ENCODE results near the gene FGFR2. TPM values are rescaled to one million over a fixed set of nuclear protein-coding genes. Genes with fewer than 3 reads are reported as not detected.

FGFR2 gene
- total RNA-seq, 1 experiment from 2014 or later: 286 TPM

DNA sequence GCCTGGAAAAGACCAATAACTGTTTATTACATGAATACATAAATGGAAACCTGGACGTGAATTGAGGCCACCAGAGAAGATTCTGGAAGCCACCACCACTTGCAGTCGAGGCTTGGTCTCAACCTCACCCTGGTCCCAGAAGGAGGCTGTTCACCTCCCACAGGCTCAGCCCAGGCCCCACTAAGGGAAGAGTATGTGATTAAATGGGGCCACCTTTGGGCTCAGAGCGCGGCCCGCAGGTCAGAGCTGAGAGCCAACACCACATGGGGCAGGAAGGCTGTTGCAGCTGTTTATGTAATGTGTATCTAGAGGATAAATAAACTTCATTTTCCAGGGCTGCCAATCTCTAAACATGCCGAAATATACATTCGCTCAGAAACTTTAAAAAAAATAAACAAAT is 17.6 kb upstream of the FGFR2 start:
- H3K9me3 Mint-ChIP-seq (ENCODE audit: unreplicated experiment): peaks cover 19% of the 10 kb centered on the region
- no peaks in the 10 kb centered on the region for H3K36me3 ChIP-seq (ENCODE audit: control insufficient read depth, insufficient read depth, low read length)
- intact Hi-C loops (cut with micrococcal nuclease; ENCODE audit: unreplicated experiment): loop anchor here (10.0 kb wide), 1 partner anchor 289 kb away; no protein-coding TSS in a partner anchor
- no peak for DNase-seq
- no peak overlapping the region for H3K4me3 ChIP-seq (ENCODE audit: low read depth, low read length)
- H3K27ac Mint-ChIP-seq (ENCODE audit: unreplicated experiment): no peak overlapping the region
- BruUV-seq (replicated peaks): no TSS peak
- H3K4me1 ChIP-seq: peaks cover 12% of the 10 kb centered on the region
- peaks cover 28% of the 10 kb centered on the region for H3K9me3 ChIP-seq
- POLR2A ChIA-PET: no interaction called here
- TF ChIP-seq, protein P1, sequence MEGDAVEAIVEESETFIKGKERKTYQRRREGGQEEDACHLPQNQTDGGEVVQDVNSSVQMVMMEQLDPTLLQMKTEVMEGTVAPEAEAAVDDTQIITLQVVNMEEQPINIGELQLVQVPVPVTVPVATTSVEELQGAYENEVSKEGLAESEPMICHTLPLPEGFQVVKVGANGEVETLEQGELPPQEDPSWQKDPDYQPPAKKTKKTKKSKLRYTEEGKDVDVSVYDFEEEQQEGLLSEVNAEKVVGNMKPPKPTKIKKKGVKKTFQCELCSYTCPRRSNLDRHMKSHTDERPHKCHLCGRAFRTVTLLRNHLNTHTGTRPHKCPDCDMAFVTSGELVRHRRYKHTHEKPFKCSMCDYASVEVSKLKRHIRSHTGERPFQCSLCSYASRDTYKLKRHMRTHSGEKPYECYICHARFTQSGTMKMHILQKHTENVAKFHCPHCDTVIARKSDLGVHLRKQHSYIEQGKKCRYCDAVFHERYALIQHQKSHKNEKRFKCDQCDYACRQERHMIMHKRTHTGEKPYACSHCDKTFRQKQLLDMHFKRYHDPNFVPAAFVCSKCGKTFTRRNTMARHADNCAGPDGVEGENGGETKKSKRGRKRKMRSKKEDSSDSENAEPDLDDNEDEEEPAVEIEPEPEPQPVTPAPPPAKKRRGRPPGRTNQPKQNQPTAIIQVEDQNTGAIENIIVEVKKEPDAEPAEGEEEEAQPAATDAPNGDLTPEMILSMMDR (IDR thresholded peaks at IDR 0.05; ENCODE audit: insufficient read depth in 1 of 2, low read depth in 1 of 2, low read length in 1 of 2, severe bottlenecking in 1 of 2, unreplicated experiment in 1 of 2): no peak
- H3K4me3 Mint-ChIP-seq (ENCODE audit: unreplicated experiment): no peak overlapping the region
- no peaks in the 10 kb centered on the region for H3K27me3 Mint-ChIP-seq (ENCODE audit: insufficient read depth, unreplicated experiment)
- no peaks in the 10 kb centered on the region for H3K27me3 ChIP-seq (replicated peaks; ENCODE audit: control insufficient read depth, insufficient read depth, low read length)
- H3K4me1 Mint-ChIP-seq (ENCODE audit: low read depth, unreplicated experiment): peaks cover 27% of the 10 kb centered on the region
- H3K36me3 Mint-ChIP-seq (ENCODE audit: insufficient read depth, unreplicated experiment): peaks cover 4% of the 10 kb centered on the region
- CTCF ChIA-PET: no interaction called here

DNA sequence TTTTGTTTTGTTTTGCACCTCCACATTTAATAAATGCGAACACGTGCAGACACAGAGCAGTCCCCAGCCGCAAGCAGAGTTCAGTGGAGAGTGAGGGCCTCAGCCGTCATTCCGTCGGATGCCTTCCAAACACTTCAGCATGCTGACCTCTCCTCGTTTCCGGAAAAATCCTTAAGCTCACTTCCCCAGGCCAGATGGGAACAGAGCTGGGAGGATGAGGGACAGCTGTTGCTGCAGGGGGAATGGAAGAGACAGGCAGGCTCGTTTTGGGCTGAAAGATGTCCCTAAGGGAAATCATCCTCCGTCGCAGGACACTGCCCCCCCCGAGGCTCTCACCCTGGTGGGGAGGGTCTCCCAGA is 17.2 kb upstream of the FGFR2 start:
- ChIA-PET POLR2A (no interaction called here), CTCF (no interaction called here)
- Mint-ChIP-seq H3K4me3 (ENCODE audit: unreplicated experiment) (no peak overlapping the region), H3K27me3 (ENCODE audit: insufficient read depth, unreplicated experiment) (no peaks in the 10 kb centered on the region), H3K27ac (ENCODE audit: unreplicated experiment) (no peak overlapping the region), H3K36me3 (ENCODE audit: insufficient read depth, unreplicated experiment) (peaks cover 4% of the 10 kb centered on the region), H3K4me1 (ENCODE audit: low read depth, unreplicated experiment) (peaks cover 31% of the 10 kb centered on the region), H3K9me3 (ENCODE audit: unreplicated experiment) (peaks cover 19% of the 10 kb centered on the region)
- TF ChIP-seq, protein P1 (IDR thresholded peaks at IDR 0.05; ENCODE audit: insufficient read depth in 1 of 2, low read depth in 1 of 2, low read length in 1 of 2, severe bottlenecking in 1 of 2, unreplicated experiment in 1 of 2): no peak
- Histone ChIP-seq H3K36me3 (ENCODE audit: control insufficient read depth, insufficient read depth, low read length) (no peaks in the 10 kb centered on the region), H3K9me3 (peaks cover 28% of the 10 kb centered on the region), H3K27me3 (replicated peaks; ENCODE audit: control insufficient read depth, insufficient read depth, low read length) (no peaks in the 10 kb centered on the region), H3K4me3 (ENCODE audit: low read depth, low read length) (no peak overlapping the region), H3K4me1 (peaks cover 14% of the 10 kb centered on the region)
- intact Hi-C loops (cut with micrococcal nuclease; ENCODE audit: unreplicated experiment): loop anchor here (10.0 kb wide), 1 partner anchor 289 kb away; no protein-coding TSS in a partner anchor
- BruUV-seq (replicated peaks): no TSS peak
- DNase-seq: no peak

DNA sequence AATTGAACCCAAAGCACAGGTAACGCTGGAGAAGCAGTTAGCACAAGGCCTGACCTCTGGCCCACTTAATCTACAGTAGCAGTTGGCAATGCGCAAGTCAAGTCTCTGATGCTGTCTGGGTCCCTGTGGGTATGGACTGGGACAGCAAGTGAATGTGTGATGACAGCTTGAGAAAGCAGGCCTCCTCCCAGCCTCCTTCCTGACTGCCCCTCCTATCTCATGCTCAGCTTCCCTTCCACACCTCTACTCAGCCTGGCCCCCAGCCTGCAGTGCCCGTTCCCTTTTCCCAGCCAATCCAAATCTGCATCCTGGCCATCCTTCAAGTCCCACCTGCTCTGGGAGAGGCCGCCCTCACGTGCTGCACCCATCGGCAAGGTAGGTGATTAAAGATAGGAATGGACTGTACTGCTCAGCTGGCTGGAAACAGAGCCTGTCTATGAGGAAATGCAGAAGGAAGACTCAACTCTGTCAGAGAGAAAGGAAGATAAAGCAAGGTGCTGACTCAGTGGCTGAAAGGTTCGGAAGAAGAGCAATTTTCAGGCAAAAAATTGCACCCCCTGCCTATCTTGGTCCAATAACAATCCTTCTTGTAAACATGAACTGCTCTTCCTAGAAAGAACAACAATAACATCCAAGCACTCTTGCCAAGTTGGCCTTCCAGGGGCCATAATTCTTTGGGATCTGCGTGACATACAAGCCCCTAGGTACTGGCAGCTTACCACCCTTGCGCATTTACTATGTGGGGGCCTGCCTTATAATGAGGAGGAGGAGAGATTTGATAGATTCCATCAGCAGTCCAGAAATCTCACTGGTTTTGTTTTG is 16.6 kb upstream of the FGFR2 start:
- Mint-ChIP-seq H3K4me3 (ENCODE audit: unreplicated experiment) (no peak overlapping the region), H3K27me3 (ENCODE audit: insufficient read depth, unreplicated experiment) (no peaks in the 10 kb centered on the region), H3K4me1 (ENCODE audit: low read depth, unreplicated experiment) (peaks cover 37% of the 10 kb centered on the region), H3K36me3 (ENCODE audit: insufficient read depth, unreplicated experiment) (peaks cover 4% of the 10 kb centered on the region), H3K27ac (ENCODE audit: unreplicated experiment) (no peak overlapping the region), H3K9me3 (ENCODE audit: unreplicated experiment) (peaks cover 19% of the 10 kb centered on the region)
- Histone ChIP-seq H3K4me3 (ENCODE audit: low read depth, low read length) (no peak overlapping the region), H3K27me3 (replicated peaks; ENCODE audit: control insufficient read depth, insufficient read depth, low read length) (no peaks in the 10 kb centered on the region), H3K4me1 (peaks cover 20% of the 10 kb centered on the region), H3K9me3 (peaks cover 26% of the 10 kb centered on the region), H3K36me3 (ENCODE audit: control insufficient read depth, insufficient read depth, low read length) (no peaks in the 10 kb centered on the region)
- BruUV-seq (replicated peaks): no TSS peak
- TF ChIP-seq, protein P1 (IDR thresholded peaks at IDR 0.05; ENCODE audit: insufficient read depth in 1 of 2, low read depth in 1 of 2, low read length in 1 of 2, severe bottlenecking in 1 of 2, unreplicated experiment in 1 of 2): no peak
- DNase-seq: no peak
- CTCF ChIA-PET: no interaction called here
- POLR2A ChIA-PET: no interaction called here
- intact Hi-C loops (cut with micrococcal nuclease; ENCODE audit: unreplicated experiment): loop anchor here (5.0 to 10.0 kb wide), 3 partner anchors 290 to 638 kb away; no protein-coding TSS in a partner anchor
